Measurements from ENCODE around the gene CHRNA5.
"Not testable (repeated sequence)": the region's sequence is repeated elsewhere in the genome, so short reads cannot be mapped to it uniquely, and the experiment has no call there.

Gene CHRNA5

GRCh38 chr15:78565951-78566774, 843 bp downstream of the CHRNA5 start:
- no peak for DNase-seq (ENCODE audit: low read depth, low spot score)

- no peak for DNase-seq (ENCODE audit: low read depth, low spot score)
Measured at GRCh38 chr15:78567531-78567930, 2.2 kb downstream of the CHRNA5 start.

- no peak for DNase-seq (ENCODE audit: low read depth, low spot score)
Measured at GRCh38 chr15:78570710-78571109, 5.4 kb downstream of the CHRNA5 start.

GRCh38 chr15:78571382-78571781, 6.1 kb downstream of the CHRNA5 start:
- no peak for DNase-seq (ENCODE audit: low read depth, low spot score)

GRCh38 chr15:78573416-78573815, 8.1 kb downstream of the CHRNA5 start:
- DNase-seq (ENCODE audit: low read depth, low spot score): no peak

GRCh38 chr15:78574944-78575343, 9.6 kb downstream of the CHRNA5 start:
- no peak for DNase-seq (ENCODE audit: low read depth, low spot score)

GRCh38 chr15:78597583-78597982, 32.3 kb downstream of the CHRNA5 start:
- no peak for DNase-seq (ENCODE audit: low read depth, low spot score)

GRCh38 chr15:78598348-78598747, 33.0 kb downstream of the CHRNA5 start:
- no peak for DNase-seq (ENCODE audit: low read depth, low spot score)

GRCh38 chr15:78599189-78599588, 33.9 kb downstream of the CHRNA5 start:
- no peak for DNase-seq (ENCODE audit: low read depth, low spot score)

GRCh38 chr15:78603467-78603866, 38.1 kb downstream of the CHRNA5 start:
- DNase-seq (ENCODE audit: low read depth, low spot score): no peak

- no peak for DNase-seq (ENCODE audit: low read depth, low spot score)
Measured at GRCh38 chr15:78604420-78604819, 39.1 kb downstream of the CHRNA5 start.

- no peak for DNase-seq (ENCODE audit: low read depth, low spot score)
Measured at GRCh38 chr15:78605201-78605600, 39.9 kb downstream of the CHRNA5 start.

GRCh38 chr15:78605680-78606079, 40.4 kb downstream of the CHRNA5 start:
- no peak for DNase-seq (ENCODE audit: low read depth, low spot score)

GRCh38 chr15:78609551-78609950, 44.2 kb downstream of the CHRNA5 start:
- not testable (repeated sequence) for DNase-seq (ENCODE audit: low read depth, low spot score)

- DNase-seq (ENCODE audit: low read depth, low spot score): no peak
Measured at GRCh38 chr15:78614021-78614420, 48.7 kb downstream of the CHRNA5 start.

GRCh38 chr15:78615151-78615589, 49.9 kb downstream of the CHRNA5 start:
- no peak for DNase-seq (ENCODE audit: low read depth, low spot score)

- no peak for DNase-seq (ENCODE audit: low read depth, low spot score)
Measured at GRCh38 chr15:78616506-78616905, 51.2 kb downstream of the CHRNA5 start.

GRCh38 chr15:78617076-78617475, 51.8 kb downstream of the CHRNA5 start:
- no peak for DNase-seq (ENCODE audit: low read depth, low spot score)

GRCh38 chr15:78617516-78617915, 52.2 kb downstream of the CHRNA5 start:
- no peak for DNase-seq (ENCODE audit: low read depth, low spot score)

GRCh38 chr15:78618064-78618463, 52.7 kb downstream of the CHRNA5 start:
- DNase-seq (ENCODE audit: low read depth, low spot score): no peak

GRCh38 chr15:78618490-78618934, 53.2 kb downstream of the CHRNA5 start:
- DNase-seq (ENCODE audit: low read depth, low spot score): peak; percentile 47

GRCh38 chr15:78619022-78619950, 54.0 kb downstream of the CHRNA5 start:
- no peak for DNase-seq (ENCODE audit: low read depth, low spot score)
